HCT116 (cell line): ENCODE results near the gene FMOD. TPM values are rescaled to one million over a fixed set of nuclear protein-coding genes. Genes with fewer than 3 reads are reported as not detected.

Experiments
- ATAC-seq: fragments of 200-7000 bp; cut with Tn5 transposase; 2 replicates; pipeline ENCODE4 v1.9.1; 2020; ENCODE audit warnings: mild to moderate bottlenecking, moderate library complexity
- BruUV-seq: library from RNA; stranded (reverse); fragments of 400-500 nt; replicated peaks from 2 replicates; lab custom pipeline; 2021; lab: Mats Ljungman, UMichigan
- CTCF ChIA-PET: fragments of 300-600 bp; sonication (Branson Sonifier 250); formaldehyde crosslinking; loops from one replicate; lab custom pipeline; 2021; ENCODE audit warnings: antibody characterized with exemption; lab: Charles Lee
- POLR2A ChIA-PET: fragments of 300-600, 350-600 bp; sonication (Branson Sonifier 250); formaldehyde crosslinking; loops from one replicate; lab custom pipeline; 2021; ENCODE audit warnings: antibody characterized with exemption; lab: Charles Lee
- RAD21 ChIA-PET, 2 experiments: fragments of 300-600 bp; sonication (Branson Sonifier 250); formaldehyde crosslinking; loops; one replicate each; lab custom pipeline; 2023; ENCODE audit warnings: low total read pairs in 2 of 2; ENCODE audit not compliant: uncharacterized antibody in 2 of 2, unreplicated experiment in 2 of 2, low non-redundant PET in 1 of 2; lab: Charles Lee
- DNase-seq: peaks from one replicate; pipeline ENCODE4 v3.0.0-alpha.2; 2010; ENCODE audit warnings: low read depth, low spot score
- H2AFZ ChIP-seq: fragments of 200-600 bp; shearing (Covaris generic), sonication (generic); 2 replicates; pipeline ENCODE4 v1.6.1; 2017; ENCODE audit warnings: low read depth, mixed run types, mixed read lengths, antibody characterized with exemption, low read length; ENCODE audit not compliant: poor library complexity, severe bottlenecking
- H3K27ac ChIP-seq: 2 replicates; pipeline ENCODE4 v1.5.1; 2012; ENCODE audit warnings: low read depth, low read length
- H3K27me3 ChIP-seq: fragments of 200-600 bp; sonication (generic); 2 replicates; pipeline ENCODE4 v1.6.1; 2016; ENCODE audit warnings: mixed run types, low read length, mixed read lengths; ENCODE audit not compliant: insufficient read depth
- H3K36me3 ChIP-seq, 2 experiments: fragments of 200-500 bp in 1 of 2; fragments of 200-600 bp in 1 of 2; sonication (Bioruptor generic) in 1 of 2; sonication (generic) in 1 of 2; 2 replicates each; pipeline versions ENCODE4 v1.5.1 to v1.6.1; 2014 to 2016; ENCODE audit warnings: low read length in 2 of 2, inconsistent platforms in 1 of 2, mixed read lengths in 1 of 2, mixed run types in 1 of 2; ENCODE audit not compliant: insufficient read depth in 2 of 2, control insufficient read depth in 1 of 2
- H3K4me1 ChIP-seq, 2 experiments: fragments of 200-600 bp in 1 of 2; sonication (generic) in 1 of 2; 2 replicates each; pipeline versions ENCODE4 v1.5.1 to v1.6.1; 2012 to 2017; ENCODE audit warnings: low read length in 2 of 2, inconsistent platforms in 1 of 2, mild to moderate bottlenecking in 1 of 2, mixed read lengths in 1 of 2, mixed run types in 1 of 2, moderate library complexity in 1 of 2; ENCODE audit not compliant: insufficient read depth in 2 of 2, control insufficient read depth in 1 of 2
- H3K4me2 ChIP-seq: fragments of 200-600 bp; sonication (generic); 2 replicates; pipeline ENCODE4 v1.6.1; 2017; ENCODE audit warnings: mixed run types, low read length, mixed read lengths
- H3K4me3 ChIP-seq, 2 experiments: fragments of 200-600 bp in 1 of 2; sonication (generic) in 1 of 2; replicated peaks in 1 of 2; 2 replicates each; pipeline ENCODE4 v1.5.1; 2011 to 2016; ENCODE audit warnings: low read length in 2 of 2, control low read depth in 1 of 2, low read depth in 1 of 2, mild to moderate bottlenecking in 1 of 2, mixed read lengths in 1 of 2, mixed run types in 1 of 2
- H3K79me2 ChIP-seq: fragments of 200-600 bp; sonication (generic); 2 replicates; pipeline ENCODE4 v1.6.1; 2017; ENCODE audit warnings: mild to moderate bottlenecking, mixed run types, low read length, moderate library complexity, mixed read lengths; ENCODE audit not compliant: insufficient read depth
- H3K9ac ChIP-seq: fragments of 200-600 bp; sonication (generic); 2 replicates; pipeline ENCODE4 v1.6.1; 2016; ENCODE audit warnings: low read length, mixed read lengths
- H3K9me2 ChIP-seq: fragments of 200-600 bp; sonication (generic), shearing (Covaris generic); 2 replicates; pipeline ENCODE4 v1.6.1; 2017; ENCODE audit warnings: mixed run types, mild to moderate bottlenecking, moderate library complexity; ENCODE audit not compliant: insufficient read depth
- H3K9me3 ChIP-seq, 2 experiments: fragments of 200-500 bp in 1 of 2; fragments of 200-600 bp in 1 of 2; sonication (Bioruptor generic) in 1 of 2; sonication (generic) in 1 of 2; 2 replicates each; pipeline ENCODE4 v1.6.1; 2014 to 2017; ENCODE audit warnings: low read length in 2 of 2, mixed read lengths in 2 of 2, inconsistent platforms in 1 of 2, low read depth in 1 of 2, mild to moderate bottlenecking in 1 of 2, mixed run types in 1 of 2, moderate library complexity in 1 of 2; ENCODE audit not compliant: control insufficient read depth in 1 of 2, insufficient read depth in 1 of 2
- H4K20me1 ChIP-seq: fragments of 200-600 bp; sonication (generic), shearing (Covaris generic); 2 replicates; pipeline ENCODE4 v1.6.1; 2017; ENCODE audit warnings: mixed run types, mild to moderate bottlenecking, moderate library complexity; ENCODE audit not compliant: insufficient read depth
- CBX3 ChIP-seq: IDR thresholded peaks from 2 replicates; pipeline ENCODE4 v1.6.1; 2012; ENCODE audit warnings: low read depth
- CEBPB ChIP-seq: IDR thresholded peaks from 2 replicates; pipeline ENCODE4 v1.6.1; 2012; ENCODE audit warnings: low read depth
- FOSL1 ChIP-seq: IDR thresholded peaks from 2 replicates; pipeline ENCODE4 v1.6.1; 2012; ENCODE audit warnings: low read depth
- POLR2A ChIP-seq: IDR thresholded peaks from 2 replicates; pipeline ENCODE4 v1.7.0; 2011; ENCODE audit warnings: borderline replicate concordance; ENCODE audit not compliant: insufficient read depth, insufficient read length; ENCODE audit errors: extremely low read depth
- POLR2AphosphoS5 ChIP-seq: IDR thresholded peaks from 2 replicates; pipeline ENCODE4 v1.6.1; 2011; ENCODE audit warnings: mild to moderate bottlenecking, low read depth, low read length, moderate library complexity
- RAD21 ChIP-seq: IDR thresholded peaks from 2 replicates; pipeline ENCODE4 v1.6.1; 2012; ENCODE audit warnings: low read depth, mild to moderate bottlenecking
- REST ChIP-seq: IDR thresholded peaks from 2 replicates; pipeline ENCODE4 v1.6.1; 2012; ENCODE audit warnings: low read depth
- SP1 ChIP-seq: IDR thresholded peaks from 2 replicates; pipeline ENCODE4 v1.6.1; 2012; ENCODE audit warnings: low read depth
- SRF ChIP-seq: IDR thresholded peaks from 2 replicates; pipeline ENCODE4 v1.6.1; 2012; ENCODE audit warnings: low read depth
- YY1 ChIP-seq: IDR thresholded peaks from 2 replicates; pipeline ENCODE4 v1.6.1; 2011; ENCODE audit warnings: low read length, low read depth, moderate library complexity, mild to moderate bottlenecking; ENCODE audit not compliant: insufficient replicate concordance; ENCODE audit errors: extremely low read depth
- intact Hi-C: fragments of 100-400 bp; cut with micrococcal nuclease; formaldehyde crosslinking; loops from 2 replicates; pipeline ENCODE4 v1.10.0; 2022
- total RNA-seq: library from RNA; stranded (reverse); gene quantifications from one replicate; pipeline ENCODE4 v1.2.1, GENCODE V29; 2021; ENCODE audit not compliant: unreplicated experiment
- TF ChIP-seq, protein P1 (sequence below): IDR thresholded peaks from 2 replicates; pipeline ENCODE4 v1.6.1; 2011; ENCODE audit warnings: mild to moderate bottlenecking, low read length, moderate library complexity; ENCODE audit not compliant: insufficient replicate concordance; ENCODE audit errors: extremely low read depth
- TF ChIP-seq, protein P2 (sequence below): IDR thresholded peaks from 2 replicates; pipeline ENCODE4 v1.6.1; 2012

Gene FMOD
- total RNA-seq, 1 experiment from 2014 or later = not detected

GRCh38 chr1:203308328-203308922 lies 42.5 kb downstream of the FMOD start (continued):
- TF ChIP-seq REST (no peak), YY1 (no peak), SP1 (no peak)

- no peaks in the 10 kb centered on the region for H3K27me3 ChIP-seq
- H3K79me2 ChIP-seq = peaks cover 25% of the 10 kb centered on the region; the same call in 1 of the 2 replicates
- intact Hi-C loops = no loop called here
- no peak overlapping the region for H3K4me2 ChIP-seq
- H3K9me2 ChIP-seq = no peaks in the 10 kb centered on the region
- ChIA-PET CTCF (interaction anchor here (2.5 to 2.6 kb wide), 2 partner anchors 35 to 40 kb away, joined by 8 to 10 read pairs; no protein-coding TSS in a partner anchor), RAD21 (no interaction called here), POLR2A (interaction anchor here (2.8 kb wide), 1 partner anchor 18 kb away, joined by 15 read pairs; no protein-coding TSS in a partner anchor)
- peaks cover 12 to 29% of the 10 kb centered on the region in 2 experiments; a peak in 3 of 4 replicates for H3K4me1 ChIP-seq
- H3K36me3 ChIP-seq = peaks cover 0 to 9% of the 10 kb centered on the region in 2 experiments; a peak in 2 of 4 replicates
- H3K9me3 ChIP-seq = no peaks in the 10 kb centered on the region
- BruUV-seq = no TSS peak
- no peak overlapping the region for H2AFZ ChIP-seq
- no peak for TF ChIP-seq POLR2AphosphoS5
- TF ChIP-seq YY1 = no peak
- no peak for TF ChIP-seq RAD21
- no peak for TF ChIP-seq FOSL1
- TF ChIP-seq POLR2A = no peak
- TF ChIP-seq SP1 = no peak
- TF ChIP-seq, protein P1, sequence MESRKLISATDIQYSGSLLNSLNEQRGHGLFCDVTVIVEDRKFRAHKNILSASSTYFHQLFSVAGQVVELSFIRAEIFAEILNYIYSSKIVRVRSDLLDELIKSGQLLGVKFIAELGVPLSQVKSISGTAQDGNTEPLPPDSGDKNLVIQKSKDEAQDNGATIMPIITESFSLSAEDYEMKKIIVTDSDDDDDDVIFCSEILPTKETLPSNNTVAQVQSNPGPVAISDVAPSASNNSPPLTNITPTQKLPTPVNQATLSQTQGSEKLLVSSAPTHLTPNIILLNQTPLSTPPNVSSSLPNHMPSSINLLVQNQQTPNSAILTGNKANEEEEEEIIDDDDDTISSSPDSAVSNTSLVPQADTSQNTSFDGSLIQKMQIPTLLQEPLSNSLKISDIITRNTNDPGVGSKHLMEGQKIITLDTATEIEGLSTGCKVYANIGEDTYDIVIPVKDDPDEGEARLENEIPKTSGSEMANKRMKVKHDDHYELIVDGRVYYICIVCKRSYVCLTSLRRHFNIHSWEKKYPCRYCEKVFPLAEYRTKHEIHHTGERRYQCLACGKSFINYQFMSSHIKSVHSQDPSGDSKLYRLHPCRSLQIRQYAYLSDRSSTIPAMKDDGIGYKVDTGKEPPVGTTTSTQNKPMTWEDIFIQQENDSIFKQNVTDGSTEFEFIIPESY = no peak
- TF ChIP-seq, protein P2, sequence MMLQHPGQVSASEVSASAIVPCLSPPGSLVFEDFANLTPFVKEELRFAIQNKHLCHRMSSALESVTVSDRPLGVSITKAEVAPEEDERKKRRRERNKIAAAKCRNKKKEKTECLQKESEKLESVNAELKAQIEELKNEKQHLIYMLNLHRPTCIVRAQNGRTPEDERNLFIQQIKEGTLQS = no peak
- no peak for TF ChIP-seq SRF
- no peak for TF ChIP-seq CBX3
- TF ChIP-seq CEBPB = no peak
- ATAC-seq = no peak
- no peak for DNase-seq
- H3K27ac ChIP-seq = no peak overlapping the region
- H3K4me3 ChIP-seq = no peak overlapping the region
- no peak overlapping the region for H3K9ac ChIP-seq
- no peaks in the 10 kb centered on the region for H4K20me1 ChIP-seq
Observed at GRCh38 chr1:203307641-203308126, 43.2 kb downstream of the FMOD start.
